Upper lobe of left lung (tissue), 6 donors: ENCODE results near the gene MYF5. TPM values are rescaled to one million over a fixed set of nuclear protein-coding genes. Genes with fewer than 3 reads are reported as not detected.

Source experiments
- ATAC-seq, 2 donors: fragments of 200-7000 bp; cut with Tn5 transposase; one replicate each; pipeline ENCODE4 v1.9.1; 2022; ENCODE audit warnings: mild to moderate bottlenecking in 2 of 2, moderate library complexity in 2 of 2; ENCODE audit not compliant: low FRiP score in 2 of 2
- DNase-seq, 2 donors: peaks; one replicate each; pipeline ENCODE4 v3.0.0-alpha.2; 2019 to 2020
- H3K27ac ChIP-seq, 4 donors: fragments of 200-600 bp; sonication (generic); one replicate each; pipeline ENCODE4 v1.5.1; 2016 to 2019
- H3K27me3 ChIP-seq, 4 donors: fragments of 200-600 bp; sonication (generic); one replicate each; pipeline ENCODE4 v1.5.1; 2017 to 2019
- H3K36me3 ChIP-seq, 4 donors: fragments of 200-600 bp; sonication (generic); one replicate each; pipeline ENCODE4 v1.5.1; 2016 to 2019
- H3K4me1 ChIP-seq, 4 donors: fragments of 200-600 bp; sonication (generic); one replicate each; pipeline ENCODE4 v1.5.1; 2018 to 2019
- H3K4me3 ChIP-seq, 4 donors: fragments of 200-600 bp; sonication (generic); one replicate each; pipeline ENCODE4 v1.5.1; 2017 to 2019; ENCODE audit warnings: mild to moderate bottlenecking in 2 of 4, moderate library complexity in 1 of 4
- H3K9me3 ChIP-seq, 4 donors: fragments of 200-600 bp; sonication (generic); one replicate each; pipeline ENCODE4 v1.5.1; 2018 to 2019
- CTCF ChIP-seq, 6 experiments: fragments of 450-650 bp in 4 of 6; fragments of 200-600 bp in 2 of 6; sonication (generic) in 2 of 6; IDR thresholded peaks; one replicate each; pipeline ENCODE4 v1.5.1; 2016 to 2019; ENCODE audit warnings: antibody characterized with exemption in 6 of 6
- EP300 ChIP-seq, 4 donors: sonication (generic); formaldehyde crosslinking; IDR thresholded peaks; one replicate each; pipeline ENCODE4 v1.5.1; 2017; ENCODE audit warnings: antibody characterized with exemption in 4 of 4, control low read depth in 2 of 4
- POLR2A ChIP-seq, 4 donors: fragments of 450-650 bp; IDR thresholded peaks; one replicate each; pipeline ENCODE4 v1.5.1; 2016 to 2017; ENCODE audit warnings: antibody characterized with exemption in 4 of 4, mild to moderate bottlenecking in 2 of 4
- POLR2AphosphoS5 ChIP-seq, 2 donors: sonication (generic); formaldehyde crosslinking; IDR thresholded peaks; one replicate each; pipeline ENCODE4 v1.5.1; 2017; ENCODE audit warnings: antibody characterized with exemption in 2 of 2
- WGBS, 2 donors: methylation state at CpG; one replicate each; pipeline ENCODE4 v1.1.5; 2017 to 2018; 5-methylcytosine and 5-hydroxymethylcytosine counted together
- total RNA-seq, 6 donors: library from RNA; depleted of rRNA in 4 of 6; stranded (reverse); fragments of >200 nt in 4 of 6; gene quantifications; one replicate each; pipeline versions ENCODE4 v1.1.0 to v1.2.1, GENCODE V29; 2016 to 2021
- donor health status: DM: no; HTN: no; CAD: no; lungs with moderate emphysema.
- donor health status: DM: no; HTN: yes; CAD: no; lungs with severe emphysema.

Gene MYF5
- total RNA-seq, 6 donors from 2014 or later, result not detected

- WGBS, 2 donors, result 60 to 64% methylated on average over 6 of the region's 6 CpGs
- no peak for ATAC-seq
- Histone ChIP-seq H3K36me3 (no peaks in the 10 kb centered on the region), H3K9me3 (no peaks in the 10 kb centered on the region), H3K27ac (no peak overlapping the region), H3K27me3 (no peaks in the 10 kb centered on the region), H3K4me1 (no peaks in the 10 kb centered on the region), H3K4me3 (no peak overlapping the region)
- DNase-seq, result no peak
- no peak for TF ChIP-seq EP300 (IDR thresholded peaks at IDR 0.05)
Observed at GRCh38 chr12:80745851-80746505, 29.3 kb downstream of the MYF5 start.

GRCh38 chr12:80747800-80748199 is 31.1 kb downstream of the MYF5 start:
- Histone ChIP-seq H3K36me3 (no peaks in the 10 kb centered on the region), H3K27ac (no peak overlapping the region), H3K4me1 (no peaks in the 10 kb centered on the region), H3K27me3 (no peaks in the 10 kb centered on the region), H3K9me3 (no peaks in the 10 kb centered on the region), H3K4me3 (no peak overlapping the region)
- no peak for TF ChIP-seq POLR2AphosphoS5 (IDR thresholded peaks at IDR 0.05)
- no peak for TF ChIP-seq POLR2A (IDR thresholded peaks at IDR 0.05)
- no peak for TF ChIP-seq CTCF (IDR thresholded peaks at IDR 0.05)
- TF ChIP-seq EP300 (IDR thresholded peaks at IDR 0.05), result no peak
- DNase-seq (no peak), ATAC-seq (no peak)
- 61 to 69% methylated on average over 2 of the region's 2 CpGs for WGBS, 2 donors

- H3K4me1 ChIP-seq, result no peaks in the 10 kb centered on the region
- no peaks in the 10 kb centered on the region for H3K9me3 ChIP-seq
- TF ChIP-seq POLR2A (IDR thresholded peaks at IDR 0.05) (no peak), CTCF (IDR thresholded peaks at IDR 0.05) (no peak), EP300 (IDR thresholded peaks at IDR 0.05) (no peak), POLR2AphosphoS5 (IDR thresholded peaks at IDR 0.05) (no peak)
- DNase-seq, result no peak
- H3K36me3 ChIP-seq, result no peaks in the 10 kb centered on the region
- WGBS, 2 donors, result 79 to 80% methylated on average over 2 of the region's 2 CpGs
- no peak overlapping the region for H3K27ac ChIP-seq
- H3K27me3 ChIP-seq, result no peaks in the 10 kb centered on the region
- no peak overlapping the region for H3K4me3 ChIP-seq
- no peak for ATAC-seq
Observed at GRCh38 chr12:80749456-80749855, 32.7 kb downstream of the MYF5 start.

- Histone ChIP-seq H3K27me3 (no peaks in the 10 kb centered on the region), H3K27ac (no peak overlapping the region), H3K4me3 (no peak overlapping the region), H3K4me1 (no peaks in the 10 kb centered on the region), H3K36me3 (no peaks in the 10 kb centered on the region), H3K9me3 (no peaks in the 10 kb centered on the region)
- no peak for ATAC-seq
- TF ChIP-seq EP300 (IDR thresholded peaks at IDR 0.05), result no peak
- TF ChIP-seq POLR2A (IDR thresholded peaks at IDR 0.05), result no peak
- TF ChIP-seq CTCF (IDR thresholded peaks at IDR 0.05), result no peak
- no peak for TF ChIP-seq POLR2AphosphoS5 (IDR thresholded peaks at IDR 0.05)
- no peak for DNase-seq
Observed at GRCh38 chr12:80752464-80752863, 35.8 kb downstream of the MYF5 start.

GRCh38 chr12:80754274-80754673 is 37.6 kb downstream of the MYF5 start:
- H3K27me3 ChIP-seq, result no peaks in the 10 kb centered on the region
- ATAC-seq, result no peak
- no peak overlapping the region for H3K27ac ChIP-seq
- WGBS, 2 donors, result 89 to 92% methylated on average over 3 of the region's 3 CpGs
- no peaks in the 10 kb centered on the region for H3K36me3 ChIP-seq
- no peaks in the 10 kb centered on the region for H3K9me3 ChIP-seq
- no peak for DNase-seq
- no peaks in the 10 kb centered on the region for H3K4me1 ChIP-seq
- H3K4me3 ChIP-seq, result no peak overlapping the region
- TF ChIP-seq POLR2A (IDR thresholded peaks at IDR 0.05), result no peak
- TF ChIP-seq EP300 (IDR thresholded peaks at IDR 0.05), result no peak
- no peak for TF ChIP-seq POLR2AphosphoS5 (IDR thresholded peaks at IDR 0.05)
- TF ChIP-seq CTCF (IDR thresholded peaks at IDR 0.05), result no peak
